GM18499 (cell line): ENCODE results near the gene MON2.
"Not testable (repeated sequence)": the region's sequence is repeated elsewhere in the genome, so short reads cannot be mapped to it uniquely, and the experiment has no call there.

Experiments
- ATAC-seq: cut with Tn5 transposase; IDR thresholded peaks from one replicate; pipeline ENCODE4 v1.9.1; 2021; ENCODE audit warnings: moderate number of reproducible peaks; ENCODE audit not compliant: insufficient read depth, unreplicated experiment

The MON2 gene

GRCh38 chr12:62468935-62469334 lies 2.3 kb downstream of the MON2 start:
- no peak for ATAC-seq

- ATAC-seq = no peak
These were observed 3.1 kb downstream of the MON2 start for GRCh38 chr12:62469704-62470103.

DNA sequence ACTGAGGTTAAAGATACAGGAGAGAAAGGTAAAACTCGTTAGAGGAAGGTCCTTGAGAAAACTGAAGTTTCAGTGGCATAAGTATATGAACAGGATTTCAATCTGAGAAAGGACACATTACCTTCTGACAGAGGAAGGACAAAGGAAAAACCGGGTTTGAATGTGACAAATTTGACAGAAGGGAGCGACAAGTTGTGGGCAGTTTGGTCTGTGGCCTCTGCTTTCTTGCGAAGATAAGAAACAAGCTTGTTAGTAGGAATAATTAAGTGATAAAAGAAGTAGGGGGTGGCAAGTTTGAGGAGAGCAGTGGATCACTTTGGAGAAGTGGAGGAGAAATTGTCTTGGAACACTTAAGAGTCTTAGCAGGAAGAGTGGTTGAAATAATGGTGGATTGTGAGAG lies 5.1 kb downstream of the MON2 start:
- no peak for ATAC-seq

DNA sequence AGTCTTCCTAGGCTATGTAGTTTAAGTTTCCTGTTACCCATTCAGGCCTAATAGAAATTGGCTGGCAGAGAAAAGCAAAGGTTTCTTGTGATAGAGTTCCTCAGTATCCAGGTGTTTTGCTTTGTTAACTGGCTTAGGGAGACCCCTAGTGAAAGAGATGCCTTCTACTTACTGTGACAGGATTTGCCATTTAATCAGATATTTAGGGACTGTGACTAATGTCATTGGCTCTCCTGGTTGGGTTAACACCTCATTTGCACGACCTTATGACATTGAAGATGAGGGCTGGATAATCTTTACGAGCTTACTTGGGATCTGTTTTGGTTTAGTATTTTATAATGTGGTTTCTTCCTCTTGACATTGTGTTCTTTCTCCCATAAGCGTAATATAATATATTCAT lies 5.8 kb downstream of the MON2 start:
- ATAC-seq = no peak

DNA sequence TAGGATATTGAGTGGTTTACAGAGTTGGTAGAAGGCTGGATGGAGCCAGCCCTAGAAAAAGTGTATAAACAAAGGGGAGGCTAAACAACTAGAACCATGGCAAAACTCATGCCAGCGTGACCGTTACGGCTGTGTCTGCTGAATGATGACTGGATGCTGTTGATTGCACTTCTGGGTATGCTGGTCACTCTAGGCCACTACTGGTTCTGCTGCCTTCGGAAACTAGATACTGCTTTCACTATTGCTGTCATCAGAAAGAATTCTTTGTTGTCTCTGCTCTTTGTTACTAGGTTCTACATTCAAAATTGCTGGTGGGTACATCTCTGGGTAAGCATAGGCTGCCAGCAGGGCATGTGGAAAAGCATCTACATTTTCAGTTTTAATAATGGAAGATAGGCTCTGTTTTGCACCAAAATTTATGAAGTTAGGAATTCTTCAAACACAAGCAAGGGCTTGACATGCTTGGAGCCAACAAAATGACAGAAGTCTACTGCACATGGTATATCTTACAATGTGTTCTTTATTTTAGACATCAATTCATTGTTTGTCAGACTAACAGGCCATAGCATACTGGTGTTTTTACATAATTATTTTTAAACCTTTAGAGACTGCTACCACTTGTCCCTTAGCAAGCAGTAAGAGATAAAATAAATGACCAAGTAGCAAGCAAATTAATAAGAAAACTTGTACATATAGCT lies 15.4 kb downstream of the MON2 start:
- no peak for ATAC-seq

DNA sequence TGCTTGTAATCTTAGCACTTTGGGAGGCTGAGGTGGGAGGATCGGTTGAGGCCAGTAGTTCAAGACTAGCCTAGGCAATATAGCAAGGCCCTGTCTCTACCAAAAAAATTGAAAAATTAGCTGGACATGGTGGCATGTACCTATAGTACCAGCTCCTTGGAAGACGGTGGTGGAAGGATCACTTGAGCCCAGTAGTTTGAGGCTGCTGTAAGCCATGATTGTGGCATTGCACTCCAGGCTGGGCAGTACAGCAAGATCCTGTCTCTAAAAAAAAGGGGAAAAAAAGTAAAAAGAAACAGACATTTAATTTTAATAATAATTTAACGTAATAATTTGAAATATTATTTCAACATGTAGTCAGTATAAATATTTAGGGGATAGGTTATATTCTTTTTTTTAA lies 16.1 kb downstream of the MON2 start:
- ATAC-seq = no peak

DNA sequence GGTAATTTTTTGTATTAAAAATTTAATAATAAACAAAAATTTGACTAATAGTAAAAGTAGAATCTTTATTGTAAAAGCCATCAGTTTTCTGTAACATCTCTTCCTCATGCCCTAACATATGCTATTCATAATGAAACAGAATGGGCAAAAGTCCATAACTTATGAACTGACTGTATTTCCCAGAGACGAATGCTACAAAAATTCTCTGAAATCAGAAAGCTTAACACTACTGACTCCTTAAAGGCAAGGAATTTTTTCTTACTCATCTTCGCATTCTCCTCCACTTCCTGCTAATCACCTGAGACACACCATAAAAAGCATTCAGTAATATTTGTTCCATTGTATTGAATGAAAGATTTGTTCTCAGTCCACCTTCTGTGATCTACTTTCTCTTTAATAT lies 17.6 kb downstream of the MON2 start:
- ATAC-seq = no peak

- no peak for ATAC-seq
These were observed 39.2 kb downstream of the MON2 start for GRCh38 chr12:62505786-62506185.

DNA sequence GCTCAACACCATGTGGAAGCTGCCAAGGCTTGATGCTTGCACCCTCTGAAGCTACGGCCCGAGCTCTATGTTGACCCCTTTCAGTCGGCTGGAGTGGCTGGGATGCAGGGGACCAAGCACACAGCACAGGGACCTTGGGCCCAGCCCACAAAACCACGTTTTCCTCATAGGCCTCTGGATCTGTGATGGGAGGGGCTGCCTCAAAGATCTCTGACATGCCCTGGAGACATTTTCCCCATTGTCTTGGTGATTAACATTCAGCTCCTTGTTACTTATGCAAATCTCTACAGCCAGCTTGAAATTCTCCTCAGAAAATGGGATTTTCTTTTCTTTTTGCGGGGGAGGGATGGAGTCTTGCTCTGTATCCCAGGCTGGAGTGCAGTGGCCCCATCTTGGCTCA lies 46.3 kb downstream of the MON2 start:
- ATAC-seq = no peak

DNA sequence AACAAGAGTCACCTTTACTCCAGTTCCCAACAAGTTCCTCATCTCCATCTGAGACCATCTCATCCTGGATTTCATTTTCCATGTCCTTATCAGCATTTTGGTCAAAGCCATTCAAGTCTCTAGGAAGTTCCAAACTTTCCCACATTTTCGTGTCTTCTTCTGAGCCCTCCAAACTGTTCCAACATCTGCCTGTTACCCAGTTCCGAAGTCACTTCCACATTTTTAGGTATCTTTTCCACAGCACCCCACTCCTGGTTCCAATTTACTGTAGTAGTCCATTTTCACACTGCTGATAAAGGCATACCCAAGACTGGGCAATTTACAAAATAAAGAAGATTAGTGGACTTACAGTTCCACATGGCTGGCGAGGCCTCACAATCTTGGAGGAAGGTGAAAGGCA lies 47.5 kb downstream of the MON2 start:
- not testable (repeated sequence) for ATAC-seq

- ATAC-seq = no peak
These were observed 50.3 kb downstream of the MON2 start for GRCh38 chr12:62516927-62517326.

GRCh38 chr12:62517887-62518286 lies 51.3 kb downstream of the MON2 start:
- no peak for ATAC-seq

GRCh38 chr12:62519043-62519442 lies 52.4 kb downstream of the MON2 start:
- ATAC-seq = no peak

DNA sequence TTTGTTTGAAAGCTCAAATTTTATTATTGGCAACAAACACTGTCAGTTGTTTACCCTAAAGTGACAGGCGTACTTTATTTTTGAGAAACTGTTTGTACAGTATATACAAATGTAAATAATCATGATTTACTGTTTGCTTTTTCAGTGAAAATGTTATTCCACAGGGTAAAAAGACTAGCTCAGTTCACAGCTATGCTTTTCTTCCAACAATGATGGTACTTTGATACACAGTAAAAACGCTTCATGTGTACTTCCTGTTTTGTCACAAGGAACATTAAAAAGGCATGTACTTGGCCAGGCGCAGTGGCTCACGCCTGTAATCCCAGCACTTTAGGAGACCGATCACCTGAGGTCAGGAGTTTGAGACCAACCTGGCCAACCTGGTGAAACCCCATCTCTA lies 53.7 kb downstream of the MON2 start:
- ATAC-seq = no peak

DNA sequence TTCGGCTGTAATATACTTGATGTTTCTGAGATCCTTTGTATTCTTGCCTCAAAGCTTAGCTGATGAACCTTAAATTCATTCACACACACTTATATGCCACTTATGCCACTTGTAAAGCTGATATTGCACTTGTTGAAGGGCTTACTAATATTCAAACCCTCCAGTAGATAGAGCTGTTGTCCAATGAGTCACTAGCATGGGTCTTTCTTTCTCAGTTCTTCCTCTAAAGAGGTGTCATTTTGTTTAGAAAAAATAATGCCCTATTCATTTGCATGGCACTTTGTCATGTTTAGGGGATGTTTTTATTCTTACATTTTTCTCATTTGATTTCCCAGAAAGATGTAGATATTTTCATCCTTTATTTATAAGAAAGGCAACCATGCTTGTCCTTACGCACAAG lies 56.4 kb downstream of the MON2 start:
- no peak for ATAC-seq

GRCh38 chr12:62523619-62524018 lies 57.0 kb downstream of the MON2 start:
- no peak for ATAC-seq

DNA sequence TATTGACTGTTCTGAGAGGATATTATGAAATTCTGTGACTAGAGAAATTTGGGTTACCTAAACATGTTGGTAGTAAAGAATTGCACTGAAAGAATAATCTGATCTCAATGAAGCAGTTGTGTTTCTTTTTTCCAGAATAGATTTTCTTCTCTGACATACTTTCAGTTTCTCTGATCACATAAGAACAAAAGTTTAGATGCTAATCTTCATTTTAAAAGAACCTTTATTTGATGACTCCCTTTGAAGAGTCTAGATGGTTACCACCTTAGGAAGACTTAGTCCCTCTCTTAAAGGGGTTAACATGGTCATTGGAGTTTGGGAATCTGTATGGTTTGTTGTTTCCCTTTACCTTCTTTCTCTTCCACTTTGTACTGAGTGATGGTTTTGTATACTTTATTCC lies 58.6 kb downstream of the MON2 start:
- no peak for ATAC-seq

DNA sequence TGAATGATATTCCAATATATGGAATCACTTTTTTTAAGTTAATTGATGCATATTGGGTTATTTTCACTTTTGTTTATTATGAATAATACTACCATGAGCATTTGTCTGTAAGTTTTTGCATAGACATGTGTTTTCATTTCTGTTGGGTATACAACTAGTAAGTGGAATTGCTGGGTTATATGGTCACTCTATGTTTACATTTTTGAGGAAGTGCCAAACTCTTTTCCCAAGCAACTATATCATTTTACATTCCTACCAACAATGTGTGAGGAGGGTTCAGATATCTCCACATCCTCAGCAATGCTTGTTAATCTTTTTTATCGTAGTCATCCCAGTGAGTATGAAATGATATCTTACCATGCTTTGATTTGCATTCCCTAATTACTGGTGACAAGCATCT lies 64.0 kb downstream of the MON2 start:
- no peak for ATAC-seq

DNA sequence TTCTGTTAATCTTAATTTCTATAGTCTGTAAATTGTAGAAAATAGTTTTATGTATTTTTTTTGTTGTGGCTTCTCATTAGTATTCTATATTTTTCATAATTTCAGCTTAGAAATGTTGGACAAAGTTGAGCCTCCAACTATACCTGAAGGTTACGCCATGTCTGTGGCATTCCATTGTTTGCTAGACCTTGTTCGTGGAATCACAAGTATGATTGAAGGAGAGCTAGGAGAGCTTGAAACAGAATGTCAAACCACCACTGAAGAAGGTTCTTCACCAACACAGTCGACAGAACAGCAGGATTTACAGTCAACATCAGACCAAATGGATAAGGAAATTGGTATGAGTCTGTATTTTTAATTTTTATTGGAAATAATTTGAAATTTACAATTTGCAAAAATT lies 65.7 kb downstream of the MON2 start:
- ATAC-seq = no peak

- no peak for ATAC-seq
These were observed 66.6 kb downstream of the MON2 start for GRCh38 chr12:62533087-62533754.

- no peak for ATAC-seq
These were observed 67.1 kb downstream of the MON2 start for GRCh38 chr12:62533755-62534107.

DNA sequence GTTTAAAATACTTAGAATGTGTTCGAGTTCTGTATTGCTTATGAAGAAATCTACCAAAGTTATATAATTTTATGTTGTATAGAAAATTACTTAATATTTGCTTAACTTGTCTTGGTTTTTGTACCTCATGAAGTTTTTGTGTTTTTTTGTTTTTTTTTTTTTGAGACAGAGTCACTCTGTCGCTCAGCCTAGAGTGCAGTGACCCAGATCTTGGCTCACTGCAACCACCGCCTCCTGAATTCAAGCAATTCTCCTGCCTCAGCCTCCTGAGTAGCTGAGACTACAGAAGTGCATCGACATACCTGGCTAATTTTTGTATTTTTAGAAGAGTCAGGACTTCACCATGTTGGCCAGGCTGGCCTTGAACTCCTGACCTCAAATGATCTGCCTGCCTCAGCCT lies 69.9 kb downstream of the MON2 start:
- no peak for ATAC-seq
